ENCODE data around the gene YAF2.
"Not testable (repeated sequence)": the region's sequence is repeated elsewhere in the genome, so short reads cannot be mapped to it uniquely, and the experiment has no call there.

Gene YAF2

DNA sequence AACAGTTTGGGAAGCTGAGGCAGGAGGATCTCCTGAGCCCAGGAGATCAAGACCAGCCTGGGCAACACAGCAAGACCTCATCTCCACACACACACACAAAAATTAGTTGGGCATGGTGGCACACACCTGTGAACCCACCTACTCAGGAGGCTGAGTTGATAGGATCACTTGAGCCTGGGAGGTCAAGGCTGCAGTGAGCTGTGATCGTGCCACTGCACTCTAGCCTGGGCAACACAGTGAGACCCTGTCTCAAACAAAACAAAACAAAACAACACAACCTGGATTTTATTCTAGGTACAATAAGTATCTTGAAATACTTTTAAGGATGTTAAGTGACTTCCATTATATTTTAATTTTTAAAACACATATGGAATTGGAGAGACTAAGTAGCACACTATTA is 45.8 kb downstream of the YAF2 start:
- no peak for DNase-seq

DNA sequence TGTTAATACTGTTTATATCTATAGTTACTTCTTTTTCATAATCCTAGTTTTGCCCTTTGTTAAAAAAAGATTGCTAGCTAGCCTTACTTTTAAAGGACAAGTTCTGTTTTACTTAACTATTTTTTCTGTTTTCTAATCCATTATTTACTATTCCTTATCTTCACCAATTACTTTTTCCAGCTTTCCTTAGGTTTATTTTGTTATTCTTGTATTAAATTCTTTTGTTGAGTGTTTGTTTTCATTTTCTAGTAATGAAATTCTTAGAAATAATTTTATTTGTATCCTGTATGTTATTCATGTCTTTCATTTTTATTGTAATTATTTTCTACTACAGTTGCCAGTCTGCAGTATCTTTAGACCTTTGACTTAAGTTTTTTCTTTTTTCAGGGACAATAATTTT is 47.7 kb downstream of the YAF2 start:
- DNase-seq, result no peak

DNA sequence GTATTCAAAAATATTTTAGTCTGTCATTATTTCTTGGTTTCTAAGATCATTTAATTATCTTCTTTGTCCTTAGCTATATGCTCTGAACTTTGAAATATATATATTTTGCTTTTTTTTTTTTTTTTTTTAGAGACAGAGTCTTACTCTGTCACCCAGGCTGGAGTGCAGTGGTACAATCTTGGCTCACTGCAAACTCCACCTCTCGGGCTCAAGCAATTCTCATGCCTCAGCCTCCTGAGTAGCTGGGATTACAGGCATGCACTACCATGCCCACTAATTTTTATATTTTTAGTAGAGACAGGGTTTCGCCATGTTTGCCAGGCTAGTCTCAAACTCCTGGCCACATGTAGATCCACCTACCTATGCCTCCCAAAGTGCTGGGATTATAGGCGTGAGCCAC is 49.8 kb downstream of the YAF2 start:
- DNase-seq, result not testable (repeated sequence)

DNA sequence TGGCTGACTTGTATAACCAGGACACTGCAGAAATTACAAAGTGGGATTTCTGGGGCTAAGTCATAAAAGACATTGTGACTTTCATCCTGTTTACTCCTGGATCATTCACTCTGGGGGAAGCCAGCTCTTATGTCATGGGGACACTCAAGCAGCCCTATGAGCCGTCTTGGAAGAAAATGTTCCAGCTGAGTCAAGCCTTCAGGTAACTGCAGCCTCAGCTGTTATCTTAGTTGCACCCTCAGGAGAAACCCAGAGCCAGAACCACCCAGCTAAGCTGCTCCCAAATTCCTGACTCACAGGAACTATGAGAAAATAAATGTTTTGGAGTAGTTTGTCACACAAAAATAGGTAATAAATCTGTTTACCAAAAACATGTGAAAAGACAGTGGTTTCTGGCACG is 50.2 kb downstream of the YAF2 start:
- no peak for DNase-seq

DNA sequence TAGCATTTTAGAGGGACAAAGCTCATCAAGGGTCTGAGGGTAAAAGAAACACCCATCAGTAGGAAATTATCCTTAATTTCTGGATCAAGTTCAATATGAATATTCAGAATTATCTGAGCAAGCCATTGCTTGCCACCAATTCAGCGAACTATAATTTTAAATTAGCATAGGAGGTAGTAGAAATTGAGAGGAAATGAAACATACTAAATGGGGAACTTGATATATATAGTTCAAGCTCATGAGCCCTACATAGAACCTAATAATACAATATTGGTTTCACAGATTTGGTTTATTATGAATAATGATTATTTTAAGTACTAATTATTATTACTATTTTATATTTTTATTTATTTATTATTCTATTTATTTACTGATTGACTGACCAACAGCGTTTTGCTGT is 51.3 kb downstream of the YAF2 start:
- no peak for DNase-seq

DNA sequence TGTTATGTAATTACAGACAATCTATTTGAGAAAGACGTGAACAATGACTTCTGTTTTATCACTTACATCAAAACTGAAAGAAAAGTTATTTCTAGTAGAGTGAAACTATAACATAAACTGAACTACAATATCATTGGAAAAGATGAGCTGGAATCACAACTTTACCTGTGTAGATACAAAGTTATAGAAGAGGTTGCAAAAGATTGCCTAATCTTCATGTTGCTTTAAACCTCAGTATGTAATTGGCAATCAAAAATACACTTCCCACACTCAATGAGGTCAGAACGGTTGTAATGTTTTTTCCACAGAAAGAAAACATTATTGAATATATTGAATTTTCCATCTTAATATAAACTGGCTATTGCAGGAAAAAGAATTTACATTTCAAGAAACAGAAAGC is 55.7 kb downstream of the YAF2 start:
- no peak for DNase-seq

DNA sequence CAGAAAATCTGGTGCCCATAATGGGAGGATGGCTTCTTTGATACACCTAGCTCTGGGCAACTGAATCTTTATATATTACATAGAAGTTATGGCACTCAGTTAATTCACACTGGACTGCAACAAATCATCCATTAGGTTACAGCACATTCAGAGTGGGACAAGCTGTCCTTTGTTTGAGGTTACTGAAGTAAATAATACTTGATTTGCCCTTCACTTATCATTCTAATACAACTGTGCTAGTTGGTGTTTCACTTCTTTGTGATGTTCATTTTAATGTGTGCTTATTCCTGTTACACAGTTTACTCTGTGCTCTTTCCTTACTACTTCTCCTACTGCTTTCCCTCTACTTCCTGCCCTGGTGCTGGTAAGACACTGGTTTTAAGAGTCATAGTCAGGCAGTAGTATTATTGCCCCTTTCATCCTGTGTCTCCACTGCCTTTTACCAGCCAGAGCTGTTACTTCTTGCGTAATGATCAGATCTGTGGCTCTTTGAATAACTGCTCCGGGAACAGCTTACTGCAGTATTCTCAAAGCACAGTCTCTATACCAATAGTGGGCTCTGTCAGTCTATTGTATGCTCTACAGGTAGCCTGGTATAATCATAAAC is 57.0 kb downstream of the YAF2 start:
- no peak for DNase-seq

DNA sequence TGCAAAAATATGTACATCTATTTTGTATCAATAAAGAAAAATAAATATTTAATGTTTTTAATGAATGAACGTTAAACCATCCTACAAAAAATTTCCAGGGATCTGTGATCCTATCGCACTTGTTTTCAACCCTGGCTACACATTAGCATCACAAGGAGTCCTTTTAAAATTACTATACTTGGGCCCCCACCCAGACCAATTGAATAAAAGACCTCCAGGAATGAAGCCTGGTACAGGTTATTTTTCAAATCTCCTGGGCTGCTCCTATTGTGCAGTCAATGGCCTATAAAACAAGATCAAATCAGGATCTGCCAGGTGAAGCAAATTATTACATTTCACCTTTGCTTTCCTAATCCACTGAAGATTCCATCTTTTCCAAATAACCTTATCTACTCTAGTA is 59.9 kb downstream of the YAF2 start:
- no peak for DNase-seq

DNA sequence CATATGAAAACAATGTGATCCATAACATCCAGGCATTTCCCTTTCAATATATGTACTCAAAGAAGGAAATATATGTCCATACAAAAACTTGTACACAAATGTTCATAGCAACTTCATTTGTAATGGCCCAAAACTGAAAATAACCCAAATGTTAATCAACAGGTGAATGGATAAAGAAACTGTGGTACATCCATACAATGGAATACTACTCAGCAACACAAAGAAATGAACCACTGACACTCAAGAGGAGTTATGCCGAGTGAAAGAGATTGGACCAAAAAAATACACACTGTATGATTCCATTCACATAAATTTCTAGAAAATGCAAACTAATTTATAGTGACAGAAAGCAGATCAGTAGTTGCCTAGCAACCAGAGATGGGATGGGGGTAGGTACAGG is 63.1 kb downstream of the YAF2 start:
- DNase-seq, result no peak

DNA sequence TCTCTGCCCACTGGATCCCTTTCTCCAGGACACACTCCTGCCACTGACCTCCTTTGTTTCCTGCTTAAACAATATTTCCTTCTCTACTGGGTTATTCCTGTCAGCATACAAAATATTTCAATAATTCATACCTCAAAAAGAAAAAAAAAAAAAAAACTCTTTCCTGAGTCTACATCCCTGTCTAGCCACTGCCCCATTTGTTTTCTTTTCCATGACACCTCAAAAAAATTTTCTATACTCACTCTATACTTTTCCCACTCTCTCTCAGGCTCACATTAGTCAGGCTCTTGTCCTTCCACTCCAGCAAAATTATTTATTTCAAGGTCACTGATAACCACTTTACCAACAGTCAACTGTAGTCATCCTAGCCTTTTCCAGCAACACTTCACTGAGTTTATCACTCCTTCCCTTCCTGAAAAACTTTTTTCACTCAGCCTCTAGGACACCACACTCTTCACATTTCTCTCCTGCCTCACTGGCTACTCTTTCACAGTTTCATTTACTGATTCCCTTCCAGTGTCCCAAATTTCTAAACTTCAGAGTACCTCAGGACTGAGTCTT is 64.0 kb downstream of the YAF2 start:
- no peak for DNase-seq

DNA sequence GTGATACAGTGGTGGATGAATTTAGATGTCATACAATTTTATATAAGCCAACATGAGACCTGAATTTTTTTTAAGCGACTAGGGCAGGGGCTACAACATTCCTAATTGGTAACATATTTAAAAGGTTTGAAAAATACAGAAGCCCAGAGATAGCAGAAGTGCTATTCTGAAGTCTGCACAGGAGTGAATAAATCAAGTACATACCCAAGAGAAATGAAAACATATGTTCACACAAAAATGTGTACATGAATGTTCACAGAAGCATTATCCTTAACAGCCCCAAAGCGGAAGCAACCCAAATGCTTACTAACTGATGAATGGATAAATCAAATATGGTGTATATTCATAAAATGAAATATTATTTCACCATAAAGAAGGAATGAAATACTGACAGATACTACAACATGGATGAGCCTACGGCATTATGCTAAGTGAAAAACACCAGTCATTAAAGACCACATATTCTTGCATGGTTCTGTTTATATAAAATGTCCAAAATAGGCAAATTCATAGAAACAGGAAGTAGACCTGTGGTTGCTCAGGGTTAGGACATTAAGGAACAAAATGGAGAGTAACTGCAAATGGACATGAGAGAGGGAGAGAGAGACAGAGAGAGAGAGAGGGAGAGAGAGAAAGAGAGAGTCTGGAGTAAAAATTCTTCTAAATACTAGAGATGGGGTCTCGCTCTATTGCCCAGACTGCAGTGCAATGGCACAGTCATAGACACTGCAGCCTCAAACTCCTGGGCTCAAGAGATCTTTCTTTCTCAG is 65.4 kb downstream of the YAF2 start:
- no peak for DNase-seq

DNA sequence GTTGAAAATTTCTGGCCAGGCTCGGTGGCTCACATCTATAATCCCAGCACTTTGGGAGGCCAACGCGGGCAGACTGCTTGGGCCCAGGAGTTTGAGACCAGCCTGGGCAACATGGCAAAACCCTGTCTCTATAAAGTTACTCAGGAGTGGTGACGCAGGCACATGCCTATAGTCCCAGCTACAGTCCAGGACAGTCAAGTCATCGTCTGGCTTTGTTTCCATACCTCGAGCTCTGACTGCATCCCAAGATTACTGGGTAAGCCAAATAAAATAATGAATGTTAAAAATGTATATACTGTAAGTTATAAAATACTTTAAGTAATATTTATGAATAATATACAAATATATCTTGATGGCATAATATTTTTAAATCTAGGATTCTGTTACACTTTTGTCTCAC is 70.3 kb downstream of the YAF2 start:
- DNase-seq, result no peak

DNA sequence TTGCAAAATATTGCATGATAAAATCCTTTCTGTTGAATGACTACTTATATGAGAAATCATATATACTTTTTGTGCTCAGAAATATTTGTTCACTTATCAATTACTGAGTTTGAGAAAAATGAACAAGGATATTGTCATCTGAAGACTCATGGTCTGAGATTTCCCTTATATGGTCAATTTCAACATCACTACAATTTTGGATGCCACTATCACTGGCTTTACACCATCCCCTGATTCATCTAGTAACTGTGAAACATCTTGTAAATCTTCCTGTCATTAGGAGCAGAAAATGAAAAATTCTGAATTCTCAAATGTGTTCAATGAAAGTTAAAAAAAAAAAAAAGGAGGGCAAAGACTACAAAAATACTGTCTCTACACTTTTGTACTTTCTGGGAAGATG is 71.5 kb downstream of the YAF2 start:
- DNase-seq, result no peak

DNA sequence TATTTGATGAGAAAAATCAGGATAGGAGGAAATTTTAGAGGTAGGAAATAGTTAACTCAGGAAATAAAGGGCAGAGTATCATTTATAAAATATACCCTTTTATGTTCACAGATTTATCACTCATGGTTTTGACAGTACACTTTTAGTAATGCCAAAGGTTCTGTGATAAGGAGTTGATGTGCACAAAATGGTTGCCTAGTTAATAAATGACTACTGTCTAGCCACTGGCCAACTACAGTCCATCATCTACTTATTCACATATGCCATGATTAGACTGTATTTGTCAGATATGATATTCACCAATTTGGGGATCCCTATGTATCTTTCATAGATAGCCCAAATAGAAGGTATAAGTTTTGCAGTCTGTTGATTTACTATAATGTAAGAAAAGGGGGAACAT is 74.1 kb downstream of the YAF2 start:
- no peak for DNase-seq

DNA sequence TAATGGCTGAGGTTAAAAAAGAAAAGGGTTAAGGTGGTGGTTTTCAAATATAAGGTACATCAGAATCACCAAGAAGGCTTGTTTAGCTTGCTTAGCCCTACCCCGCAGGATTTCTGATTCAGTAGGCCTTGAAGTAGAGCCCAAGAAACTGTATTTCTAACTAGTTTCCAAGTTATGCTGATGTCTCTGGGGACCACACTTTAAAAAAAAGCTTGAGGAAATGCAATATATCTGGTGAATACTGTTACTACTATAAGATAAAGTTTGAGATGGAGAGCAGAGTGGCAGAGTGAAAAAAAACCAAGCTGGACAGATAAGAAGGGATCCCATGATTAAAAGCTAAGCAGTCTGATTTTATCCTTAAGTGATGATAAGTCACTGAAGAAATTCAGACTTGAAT is 75.1 kb downstream of the YAF2 start:
- no peak for DNase-seq

DNA sequence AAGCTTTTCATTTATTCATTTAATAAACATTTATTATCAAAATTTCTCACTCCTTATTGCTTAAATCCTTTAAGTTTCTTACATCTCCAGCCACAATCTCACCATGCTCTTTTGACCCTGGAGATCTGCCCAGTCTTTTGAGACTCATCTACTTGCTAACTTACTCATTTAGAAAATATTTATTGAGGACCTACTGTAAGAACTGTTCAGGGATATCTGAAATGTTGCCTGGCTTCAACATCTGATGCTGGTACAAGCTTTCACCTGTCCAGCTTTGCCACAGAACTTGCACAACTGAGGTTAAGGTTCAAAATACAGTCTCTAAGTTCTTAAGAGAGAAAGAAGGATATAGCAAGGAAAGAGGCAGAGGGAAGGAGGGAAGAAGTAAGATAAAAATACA is 75.9 kb downstream of the YAF2 start:
- no peak for DNase-seq

DNA sequence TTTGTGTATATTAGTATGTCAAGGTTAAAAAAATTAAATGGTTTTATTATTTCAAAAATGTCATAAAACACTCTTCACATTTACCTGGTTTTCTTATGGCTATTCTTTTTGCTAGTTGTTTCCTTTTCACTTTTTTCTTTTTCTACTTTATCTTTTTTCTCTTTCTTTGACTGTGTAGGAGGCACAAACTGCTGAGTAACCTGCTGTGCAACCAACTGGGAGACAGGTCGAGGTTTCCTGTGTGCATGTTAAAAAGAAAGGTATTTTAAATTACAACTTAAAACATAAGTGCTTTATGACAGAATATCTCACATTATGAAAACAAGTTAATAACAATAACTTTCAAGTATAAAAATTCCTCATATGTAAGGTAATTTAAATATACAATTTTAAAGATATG is 76.5 kb downstream of the YAF2 start:
- no peak for DNase-seq

DNA sequence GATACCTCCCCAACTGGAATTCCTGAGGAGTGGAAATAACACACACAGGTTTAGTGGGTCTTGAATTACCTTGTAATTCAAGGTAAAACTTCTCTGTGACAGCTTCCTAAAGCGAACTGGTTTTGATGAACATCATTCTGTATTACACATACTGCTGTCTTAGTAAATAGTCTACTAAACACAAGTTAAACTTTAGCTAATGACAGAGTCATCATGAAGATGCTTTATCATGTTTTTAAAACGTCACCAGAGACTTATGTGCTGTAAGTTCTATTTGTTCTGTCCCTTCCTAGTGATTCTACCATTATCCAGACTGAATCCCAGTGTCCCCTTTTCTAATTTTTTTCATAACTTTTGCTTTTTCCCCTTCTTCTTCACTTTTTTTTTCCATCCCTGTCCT is 81.8 kb downstream of the YAF2 start:
- no peak for DNase-seq

DNA sequence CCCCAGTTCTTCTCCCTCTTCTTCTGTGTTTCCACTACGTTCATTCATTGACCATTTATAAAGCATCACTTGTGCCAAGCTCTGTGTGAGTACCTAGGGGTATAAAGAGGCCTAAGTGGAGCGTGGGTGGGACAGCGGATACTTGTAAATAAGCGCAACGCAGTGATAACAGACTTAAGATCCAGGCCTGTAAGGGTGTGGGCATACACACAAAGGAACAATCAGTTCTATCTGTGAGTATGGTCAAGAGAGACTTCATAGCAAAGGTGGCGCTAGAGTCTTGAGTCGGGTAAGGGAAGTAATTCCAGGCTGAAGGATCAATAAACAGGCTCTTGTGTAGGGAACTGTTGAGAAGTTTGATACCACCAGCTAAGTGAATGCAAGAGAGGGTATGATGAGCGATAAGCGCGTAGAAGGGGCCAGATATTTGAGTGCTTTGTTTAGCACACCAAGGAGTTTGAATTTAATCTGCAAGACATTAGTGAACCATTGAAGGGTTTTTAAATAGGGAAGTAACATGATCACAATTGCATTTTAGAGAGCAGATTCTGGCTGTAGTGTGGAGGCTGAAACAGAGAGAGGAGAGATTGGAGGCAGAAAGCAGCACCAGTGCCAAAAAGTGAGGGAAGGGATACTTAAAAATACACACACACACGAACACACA is 92.4 kb downstream of the YAF2 start:
- DNase-seq, result no peak

DNA sequence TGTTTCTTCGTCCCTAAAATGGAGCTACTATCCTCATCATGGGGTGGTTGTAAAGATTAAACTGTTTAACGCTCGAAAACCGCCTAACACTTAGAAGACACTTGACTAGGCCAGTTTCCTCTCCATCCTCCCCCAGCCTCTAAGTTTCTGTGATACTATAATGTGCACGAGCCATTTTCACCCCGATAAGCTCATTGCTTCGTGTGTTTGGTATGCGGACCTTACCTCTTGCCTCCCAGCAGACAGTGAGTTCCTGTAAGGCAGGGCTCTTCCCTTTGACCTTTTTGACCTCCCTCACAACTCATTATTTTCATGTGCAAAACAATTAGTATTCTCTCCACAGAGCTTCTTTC is 92.9 kb downstream of the YAF2 start:
- no peak for DNase-seq

DNA sequence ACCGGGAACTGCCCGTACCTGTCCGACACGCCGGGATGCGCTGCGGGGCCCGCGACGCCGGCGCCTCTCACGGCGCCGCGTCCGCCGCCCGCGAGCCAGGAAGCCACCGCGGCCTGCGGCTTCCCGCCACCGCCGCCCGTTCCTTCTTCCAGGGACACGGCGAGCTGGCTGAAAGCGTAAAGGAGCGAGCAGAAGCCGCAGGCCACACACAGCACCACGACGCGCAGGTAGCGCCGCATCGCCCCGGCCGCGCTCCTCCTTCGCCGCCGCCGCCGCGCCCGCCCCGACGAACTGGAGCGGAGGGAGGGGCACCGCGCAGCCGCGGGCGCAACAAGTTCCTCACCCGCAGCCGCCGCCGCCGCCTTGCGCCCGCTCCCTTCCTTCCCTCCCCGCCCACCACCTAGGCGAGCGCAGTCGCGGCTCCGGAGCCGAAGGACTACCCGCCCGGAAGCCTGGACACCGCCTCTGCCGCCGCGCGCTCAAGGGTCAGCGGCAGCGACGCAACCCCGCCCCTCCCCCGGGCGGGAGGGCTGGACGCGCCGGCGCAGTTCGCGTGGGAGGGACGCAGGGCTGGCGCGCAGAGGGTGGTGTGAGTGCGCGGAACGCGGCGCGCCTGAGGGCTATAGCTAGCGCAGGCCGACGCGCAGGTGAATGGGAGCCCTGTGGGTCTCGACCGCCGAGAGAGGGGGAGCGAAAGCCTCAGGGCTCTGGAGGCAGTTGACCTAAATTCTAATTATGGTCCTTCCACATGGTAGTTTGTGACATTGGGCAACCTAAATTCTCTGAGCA is 93.4 kb downstream of the YAF2 start, which contains the start of gene GXYLT1:
Gene GXYLT1 (minus strand): TSS at position 467 of the 789 bp plus-strand sequence. CDS start 228 bp downstream, at position 239.
- peak; percentile 87 to 93 for DNase-seq

DNA sequence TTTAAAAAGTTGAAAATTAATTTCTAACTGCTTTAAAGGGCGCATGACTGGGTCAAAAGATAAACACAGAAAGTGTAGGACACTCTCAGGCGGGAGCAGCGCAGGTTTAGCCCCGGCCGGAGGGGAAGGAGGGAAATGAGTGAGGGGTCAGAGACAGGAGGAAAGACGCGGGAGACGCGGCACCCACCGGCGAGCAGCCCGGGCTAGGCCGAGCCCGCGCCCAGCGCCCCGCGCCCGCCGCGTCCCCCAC is 94.0 kb downstream of the YAF2 start:
- DNase-seq, result no peak

DNA sequence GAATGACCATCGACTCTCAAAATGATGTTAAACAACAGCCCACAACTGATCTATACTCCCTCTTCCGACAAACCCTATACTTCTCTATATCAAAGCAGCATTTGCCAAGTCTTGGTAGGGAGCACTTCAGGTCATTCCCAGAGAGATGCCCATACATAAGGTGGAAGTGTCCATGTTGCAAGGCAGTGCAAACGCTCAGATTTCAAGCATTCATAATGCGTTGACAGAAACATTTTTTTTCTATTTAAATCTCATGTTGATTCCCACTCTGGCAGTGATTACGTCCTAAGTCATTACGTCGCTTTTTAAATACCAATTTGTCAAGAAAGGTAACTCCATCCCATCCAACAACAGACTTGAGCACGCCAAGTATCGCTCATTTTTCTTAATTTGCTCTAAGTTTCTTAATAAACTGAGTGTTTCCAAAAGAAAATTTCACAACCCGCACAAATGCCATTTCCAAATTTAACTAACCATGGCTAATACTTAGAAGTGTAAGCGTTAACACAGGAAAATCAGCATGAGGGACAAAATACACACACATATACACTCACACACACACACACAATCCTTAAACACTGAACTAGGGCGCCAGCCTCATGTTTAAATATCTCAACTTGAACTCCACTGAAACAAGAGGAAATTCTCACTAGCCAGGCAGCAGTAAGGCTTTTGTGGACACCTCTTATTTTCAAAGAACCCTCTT is 94.4 kb downstream of the YAF2 start:
- no peak for DNase-seq
